Activated CD4-positive, alpha-beta T cell treated with anti-CD3 and anti-CD28 coated beads, Interleukin-2, Interleukin-6, amounts not matched to agents 100 ng/mL and 50 ng/mL, durations not matched to agents 16 hours and 8 hours (primary cell): Measurements from ENCODE around the gene TPK1.

Experiments used
- DNase-seq: peaks from one replicate; pipeline ENCODE4 v3.0.0-alpha.2; 2020

The TPK1 gene

GRCh38 chr7:144518360-144518759 lies 317.5 kb downstream of the TPK1 start:
- no peak for DNase-seq

DNA sequence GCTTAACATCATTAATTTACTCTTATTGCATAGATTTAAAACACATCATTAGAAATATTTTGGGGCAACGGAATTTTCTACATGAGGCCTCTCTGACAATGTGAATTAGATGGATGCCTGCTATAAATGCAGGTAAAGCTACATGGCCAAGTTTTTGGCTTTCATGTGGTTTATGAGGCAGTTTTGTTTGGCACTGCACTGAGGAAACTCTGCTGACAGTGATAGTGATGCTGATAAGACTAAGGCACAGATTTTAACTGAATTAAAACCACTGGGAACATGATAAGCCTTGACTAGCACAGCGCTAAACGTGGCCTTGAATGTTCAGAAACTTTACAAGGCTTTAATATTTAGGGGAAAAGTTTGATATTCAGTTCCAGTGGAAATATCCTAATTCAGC lies 318.1 kb downstream of the TPK1 start:
- no peak for DNase-seq

- no peak for DNase-seq
Measured at GRCh38 chr7:144516729-144517525, 318.9 kb downstream of the TPK1 start.

GRCh38 chr7:144513334-144513733 lies 322.5 kb downstream of the TPK1 start:
- DNase-seq: peak; percentile 13

- DNase-seq: no peak
Measured at GRCh38 chr7:144510621-144511020, 325.2 kb downstream of the TPK1 start.

DNA sequence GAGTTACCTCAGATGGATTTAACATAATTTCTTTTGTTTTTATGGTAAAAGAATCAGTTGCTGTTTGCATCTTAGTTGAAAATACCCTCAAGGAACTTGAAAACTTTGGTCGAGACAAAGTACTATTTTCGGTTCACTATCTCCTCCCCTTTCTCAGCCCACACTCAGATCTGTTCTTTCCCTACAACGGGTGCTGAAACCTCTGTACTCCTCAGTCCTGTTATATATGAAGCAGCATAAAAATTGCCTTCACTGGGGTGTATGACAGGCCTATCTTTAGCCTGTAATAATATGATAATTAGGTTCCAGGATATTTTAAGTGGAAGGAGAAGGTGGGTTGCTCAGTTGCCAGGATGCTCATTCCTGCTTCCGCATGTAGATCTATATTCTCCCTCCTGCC lies 327.2 kb downstream of the TPK1 start:
- DNase-seq: no peak

- no peak for DNase-seq
Measured at GRCh38 chr7:144503215-144503614, 332.6 kb downstream of the TPK1 start.

- DNase-seq: no peak
Measured at GRCh38 chr7:144500225-144500624, 335.6 kb downstream of the TPK1 start.

DNA sequence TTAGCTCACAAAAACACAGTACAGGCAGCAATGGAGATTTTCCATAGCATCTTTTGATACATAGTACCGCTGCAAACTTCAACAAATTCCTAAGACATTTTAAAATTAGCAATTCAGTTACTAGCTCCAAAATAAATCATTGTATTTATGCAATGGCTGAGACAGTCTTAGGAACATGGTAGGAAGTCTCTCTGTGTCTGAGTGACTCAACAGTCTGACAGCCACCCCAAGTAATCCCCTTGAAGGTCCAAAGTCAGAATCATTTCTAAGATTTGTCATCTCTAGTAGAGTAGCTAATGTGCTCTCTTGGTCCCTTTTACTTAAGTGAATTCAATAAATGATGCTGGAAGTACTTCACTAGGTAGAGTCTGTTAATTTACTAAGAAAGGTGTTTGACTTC lies 338.6 kb downstream of the TPK1 start:
- DNase-seq: no peak

DNA sequence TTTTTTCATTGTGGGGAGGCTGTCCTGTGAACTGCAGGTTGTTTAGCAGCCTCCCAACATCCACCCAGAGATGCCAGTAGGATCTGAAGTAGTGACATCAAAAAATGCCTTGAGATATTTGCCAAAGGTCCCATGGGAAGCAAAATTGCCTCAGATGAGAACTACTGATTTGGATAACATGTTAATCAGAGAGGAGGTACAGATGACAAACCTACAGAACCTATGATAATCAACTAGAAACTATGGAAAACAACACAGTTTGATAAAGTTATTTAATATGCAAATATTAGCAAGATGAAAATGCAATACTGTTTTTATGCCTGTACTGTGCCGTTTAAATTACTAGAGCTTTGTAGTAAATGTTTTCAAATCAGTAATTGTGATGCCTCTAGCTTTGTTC lies 341.5 kb downstream of the TPK1 start:
- no peak for DNase-seq

- DNase-seq: no peak
Measured at GRCh38 chr7:144489504-144489903, 346.3 kb downstream of the TPK1 start.

DNA sequence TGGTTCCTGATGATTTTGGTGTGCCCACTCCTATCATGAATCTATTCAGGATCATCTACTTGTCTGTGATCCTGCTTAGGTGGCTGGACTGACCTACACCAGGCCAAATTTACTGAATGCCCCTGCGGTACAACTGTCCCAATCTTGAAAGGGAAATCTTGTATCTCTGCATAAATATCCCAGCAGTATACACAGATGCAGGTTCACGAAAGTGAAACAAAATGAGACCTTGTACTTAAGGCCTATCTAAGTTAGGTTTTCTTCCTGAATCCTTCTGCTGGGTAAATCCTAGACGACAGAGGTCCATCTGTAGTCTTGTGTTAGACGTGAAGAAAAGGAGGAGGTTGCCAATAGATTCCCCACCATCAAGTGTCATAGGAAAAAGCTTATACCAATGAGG lies 346.9 kb downstream of the TPK1 start:
- DNase-seq: no peak

DNA sequence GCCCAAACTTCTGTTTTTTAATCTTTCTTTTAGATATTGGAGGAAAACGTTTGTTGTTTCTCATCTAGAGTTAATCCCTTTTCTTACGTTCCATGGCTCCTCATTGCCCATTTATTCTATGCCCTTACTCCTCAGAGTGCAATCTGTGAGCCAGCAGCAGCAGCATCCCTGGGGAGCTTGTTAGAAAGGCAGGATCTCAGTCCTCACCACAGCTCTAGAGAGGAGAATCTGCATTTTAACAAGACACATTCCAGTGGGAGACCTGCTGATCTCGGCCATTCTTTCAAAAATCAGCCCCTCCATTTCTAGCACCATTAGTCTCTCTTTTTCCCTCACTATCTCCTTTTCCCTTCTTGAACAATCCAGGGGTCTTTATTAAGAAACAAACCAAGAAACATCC lies 348.0 kb downstream of the TPK1 start:
- DNase-seq: no peak

DNA sequence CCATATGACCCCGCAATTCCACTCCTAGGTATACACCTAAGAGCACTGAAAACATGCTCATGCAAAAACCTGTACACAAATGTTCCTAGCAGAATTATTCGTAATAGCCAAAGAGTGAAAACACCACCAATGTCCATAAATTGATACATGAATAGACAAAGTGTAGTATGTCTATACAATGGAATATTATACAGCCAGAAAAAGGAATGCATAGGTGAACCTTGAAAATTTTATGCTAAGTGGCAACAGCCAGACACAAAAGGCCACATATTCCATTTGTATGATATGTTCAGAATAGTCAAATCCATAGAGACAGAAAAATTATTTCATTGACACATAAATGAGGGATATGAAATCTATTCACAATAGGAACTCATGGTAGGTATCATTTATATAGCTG lies 351.4 kb downstream of the TPK1 start:
- DNase-seq: no peak

DNA sequence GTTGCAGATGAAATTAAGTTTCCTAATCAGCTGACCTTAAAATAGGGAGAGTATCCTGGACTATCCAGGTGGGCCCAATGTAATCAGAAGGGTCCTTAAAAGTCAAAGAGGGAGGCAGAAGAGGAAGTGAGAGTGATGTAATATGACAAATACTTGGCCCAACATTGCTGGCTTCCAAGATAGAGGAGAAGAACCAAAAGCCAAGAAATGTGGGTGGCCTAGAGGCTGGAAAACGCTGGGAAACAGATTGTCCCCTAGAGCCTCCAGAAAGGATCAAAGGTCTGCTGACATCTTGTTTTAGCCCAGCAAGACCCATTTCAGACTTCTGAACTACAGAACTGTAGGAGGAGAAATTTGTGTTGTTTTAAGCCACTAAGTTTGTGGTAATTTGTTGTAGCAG lies 352.7 kb downstream of the TPK1 start:
- no peak for DNase-seq

GRCh38 chr7:144481833-144482232 lies 354.0 kb downstream of the TPK1 start:
- no peak for DNase-seq

- DNase-seq: no peak
Measured at GRCh38 chr7:144477348-144477747, 358.5 kb downstream of the TPK1 start.

DNA sequence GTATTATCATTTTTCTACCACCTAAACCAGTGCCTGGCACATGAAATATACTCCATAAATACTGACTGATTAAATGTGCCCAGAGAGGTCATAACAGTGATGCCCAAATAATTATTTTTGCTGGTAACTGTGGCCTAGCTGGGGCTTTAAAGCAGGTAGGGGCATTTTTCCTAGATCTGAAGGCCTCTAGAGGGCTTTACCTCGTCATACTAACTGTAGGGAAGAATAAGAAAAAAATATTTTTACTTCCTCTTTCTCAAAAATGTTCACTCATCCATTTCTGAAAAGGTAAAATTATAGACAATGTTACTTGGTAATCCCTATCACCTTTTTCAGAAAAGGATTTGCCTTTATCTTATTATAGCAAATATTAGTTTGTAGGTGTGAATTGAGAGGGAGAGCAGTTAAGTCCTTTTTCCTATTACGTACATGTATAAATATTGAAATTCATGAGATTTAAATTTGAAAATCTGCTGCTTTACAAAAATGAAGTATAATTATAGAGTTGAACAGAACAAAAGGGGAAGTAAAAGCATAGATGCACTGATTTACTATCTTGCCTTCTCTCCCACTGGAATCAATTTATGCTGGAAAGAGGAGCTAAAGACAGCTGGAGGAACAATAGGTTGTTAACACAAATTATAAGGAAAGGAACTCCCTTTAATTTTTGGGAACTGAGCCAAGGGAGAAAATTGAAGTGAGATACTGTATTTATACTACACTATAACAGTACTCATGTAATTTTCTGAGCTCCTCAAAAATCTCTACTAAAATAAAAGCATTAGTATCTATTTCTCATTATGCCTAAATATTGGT lies 360.8 kb downstream of the TPK1 start:
- no peak for DNase-seq

DNA sequence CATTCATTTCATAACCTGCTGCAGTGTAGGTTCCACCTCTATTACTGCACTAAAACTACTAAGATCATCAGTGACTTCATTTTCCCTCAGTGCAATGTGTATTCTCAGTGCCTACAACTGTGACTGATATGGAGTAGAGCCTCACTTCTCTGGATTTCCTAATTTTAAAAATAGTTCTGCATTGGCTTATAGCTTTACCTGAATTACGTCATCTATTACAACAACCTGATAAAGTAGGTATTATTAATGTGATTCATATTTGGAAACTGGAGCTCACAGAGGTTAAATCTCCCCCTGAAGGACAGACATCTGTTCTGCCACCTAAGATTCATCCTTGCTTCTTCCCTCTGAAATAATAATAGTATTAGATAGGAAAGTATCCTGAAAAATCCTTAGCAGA lies 361.5 kb downstream of the TPK1 start:
- no peak for DNase-seq

- no peak for DNase-seq
Measured at GRCh38 chr7:144473908-144474307, 361.9 kb downstream of the TPK1 start.

- peak; percentile 2 for DNase-seq
Measured at GRCh38 chr7:144470078-144470477, 365.8 kb downstream of the TPK1 start.

DNA sequence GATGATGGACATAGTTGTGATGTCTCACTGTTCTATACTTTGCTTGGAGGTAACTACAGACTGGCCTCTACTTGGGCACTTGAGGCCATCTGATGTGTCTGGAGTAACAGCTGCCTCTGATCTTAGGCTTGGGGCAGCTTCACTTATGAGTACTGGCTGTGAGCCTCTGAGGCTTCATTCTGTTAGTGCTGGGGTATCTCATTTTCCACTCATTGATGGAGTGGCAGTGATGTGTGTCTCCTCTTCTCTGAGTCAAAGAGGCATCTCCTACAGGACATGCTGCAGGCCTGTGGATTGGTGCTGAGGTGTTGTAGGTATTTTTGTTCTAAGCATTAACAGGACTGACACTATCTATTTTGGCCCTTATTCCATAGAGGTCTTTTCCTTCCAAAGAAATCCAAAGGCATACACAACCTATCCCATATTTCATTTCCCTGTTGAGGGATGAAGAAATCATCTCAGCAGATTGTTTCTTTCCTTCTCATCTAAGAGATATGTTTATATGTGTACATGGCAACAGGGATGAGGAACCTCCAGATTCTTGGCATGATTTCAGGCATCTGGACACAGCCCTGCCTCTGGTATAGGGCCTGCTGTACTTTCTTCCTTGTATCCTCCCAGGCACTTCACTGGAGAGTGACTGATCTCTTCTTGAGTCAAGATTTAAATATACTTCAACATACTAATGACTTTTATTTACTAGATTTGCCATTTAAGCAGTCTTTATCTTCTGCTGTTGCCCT lies 366.7 kb downstream of the TPK1 start:
- no peak for DNase-seq

DNA sequence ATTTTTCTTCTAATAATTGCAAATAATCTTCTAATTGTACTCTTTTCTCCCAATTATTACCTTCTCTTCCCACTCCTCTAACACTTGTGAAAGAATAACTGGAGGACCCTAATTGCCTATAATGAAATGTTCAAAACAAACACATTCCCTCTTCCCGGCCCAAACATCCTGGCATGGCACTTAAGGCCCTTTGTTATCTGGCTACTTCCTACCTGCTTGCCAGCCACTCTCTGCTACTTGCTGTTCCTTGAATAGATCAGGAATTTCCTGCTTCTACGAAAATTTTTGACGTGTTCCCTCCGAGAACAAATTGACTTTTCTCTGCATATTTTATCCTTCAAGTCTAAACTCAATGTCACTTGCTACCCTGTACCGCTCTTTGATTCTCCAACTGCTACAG lies 376.2 kb downstream of the TPK1 start:
- DNase-seq: no peak

- no peak for DNase-seq
Measured at GRCh38 chr7:144455040-144455404, 380.8 kb downstream of the TPK1 start.
